ENCODE data around the gene POLN. TPM values are rescaled to one million over a fixed set of nuclear protein-coding genes. Genes with fewer than 3 reads are reported as not detected.
"Not testable (repeated sequence)": the region's sequence is repeated elsewhere in the genome, so short reads cannot be mapped to it uniquely, and the experiment has no call there.

The POLN gene
- total RNA-seq, 1 experiment from 2014 or later: 2.4 TPM

DNA sequence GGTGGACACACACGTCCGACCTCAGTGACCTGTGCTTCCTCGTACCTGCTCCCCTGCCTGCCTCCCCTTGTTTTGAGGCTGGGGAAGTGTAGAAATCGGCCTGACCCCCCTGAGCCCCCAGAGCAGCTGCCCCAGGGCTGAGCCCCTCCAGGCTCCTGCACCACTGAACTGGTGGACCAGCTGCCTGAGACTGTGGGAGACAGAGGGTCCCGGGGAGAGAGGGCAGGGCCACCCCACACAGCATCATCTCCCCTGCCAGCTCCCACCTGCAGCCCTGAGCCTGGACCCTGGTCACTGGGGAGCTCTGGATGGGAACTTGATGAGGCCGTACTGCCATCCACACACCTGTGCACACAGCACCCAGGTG, 197.8 kb downstream of the POLN start:
- no peaks in the 10 kb centered on the region for H3K36me3 ChIP-seq (replicated peaks; ENCODE audit: control insufficient read depth, insufficient read depth, low read length)
- no peak overlapping the region for H3K4me3 ChIP-seq (ENCODE audit: insufficient read depth, low read depth, low read length)
- H3K27me3 ChIP-seq (ENCODE audit: control insufficient read depth, insufficient read depth, low read length): peaks cover 37% of the 10 kb centered on the region
- DNase-seq: peak; percentile 31

DNA sequence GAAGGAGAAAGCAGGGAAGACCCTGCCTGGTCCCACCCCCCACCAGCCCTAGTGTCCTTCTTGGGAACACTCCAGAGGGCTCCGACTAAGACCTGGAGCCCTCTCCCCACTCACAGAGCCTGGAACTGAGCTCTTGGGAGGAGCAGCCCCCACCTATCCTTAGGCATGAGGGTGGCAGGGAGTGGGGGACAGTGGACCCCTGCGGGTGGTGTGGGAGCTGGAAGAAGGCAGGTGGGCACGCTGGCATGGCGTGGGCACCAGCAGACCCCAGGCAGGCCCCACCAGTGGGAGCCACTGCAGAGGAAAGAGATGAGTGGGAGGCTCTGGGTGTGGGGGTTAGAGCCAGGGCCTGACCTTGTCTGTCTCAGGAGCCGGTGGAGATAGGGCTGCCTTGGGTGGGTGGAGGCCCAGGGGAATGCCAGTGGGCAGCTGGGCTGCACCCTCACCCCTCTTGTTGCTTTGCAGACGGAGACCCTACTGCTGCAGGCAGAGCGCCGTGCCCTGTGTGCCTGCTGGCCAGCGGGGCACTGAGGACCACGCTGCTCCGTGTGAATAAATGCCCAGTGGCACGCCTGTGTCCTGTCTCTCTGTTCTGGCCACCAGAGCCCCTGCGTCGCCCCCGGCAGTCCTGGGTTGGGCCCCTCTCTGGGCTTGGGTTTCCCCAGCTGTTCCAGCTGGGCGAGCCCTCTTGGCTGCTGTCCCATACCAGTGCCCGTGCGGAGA, 198.4 kb downstream of the POLN start:
- H3K36me3 ChIP-seq (replicated peaks; ENCODE audit: control insufficient read depth, insufficient read depth, low read length): no peaks in the 10 kb centered on the region
- DNase-seq: peak; percentile 49
- peaks cover 42% of the 10 kb centered on the region for H3K27me3 ChIP-seq (ENCODE audit: control insufficient read depth, insufficient read depth, low read length)
- no peak overlapping the region for H3K4me3 ChIP-seq (ENCODE audit: insufficient read depth, low read depth, low read length)

- Histone ChIP-seq H3K36me3 (replicated peaks; ENCODE audit: control insufficient read depth, insufficient read depth, low read length) (no peaks in the 10 kb centered on the region), H3K4me3 (ENCODE audit: insufficient read depth, low read depth, low read length) (no peak overlapping the region; the same call in 1 of the 2 replicates), H3K27me3 (ENCODE audit: control insufficient read depth, insufficient read depth, low read length) (peaks cover 42% of the 10 kb centered on the region)
- DNase-seq: no peak
Measured at GRCh38 chr4:2042947-2043395, 198.9 kb downstream of the POLN start.

- peak; percentile 85 for DNase-seq
- Histone ChIP-seq H3K4me3 (ENCODE audit: insufficient read depth, low read depth, low read length) (peak overlapping the region; percentile 56), H3K27me3 (ENCODE audit: control insufficient read depth, insufficient read depth, low read length) (peaks cover 42% of the 10 kb centered on the region), H3K36me3 (replicated peaks; ENCODE audit: control insufficient read depth, insufficient read depth, low read length) (no peaks in the 10 kb centered on the region)
Measured at GRCh38 chr4:2042204-2042946, 199.5 kb downstream of the POLN start.

DNA sequence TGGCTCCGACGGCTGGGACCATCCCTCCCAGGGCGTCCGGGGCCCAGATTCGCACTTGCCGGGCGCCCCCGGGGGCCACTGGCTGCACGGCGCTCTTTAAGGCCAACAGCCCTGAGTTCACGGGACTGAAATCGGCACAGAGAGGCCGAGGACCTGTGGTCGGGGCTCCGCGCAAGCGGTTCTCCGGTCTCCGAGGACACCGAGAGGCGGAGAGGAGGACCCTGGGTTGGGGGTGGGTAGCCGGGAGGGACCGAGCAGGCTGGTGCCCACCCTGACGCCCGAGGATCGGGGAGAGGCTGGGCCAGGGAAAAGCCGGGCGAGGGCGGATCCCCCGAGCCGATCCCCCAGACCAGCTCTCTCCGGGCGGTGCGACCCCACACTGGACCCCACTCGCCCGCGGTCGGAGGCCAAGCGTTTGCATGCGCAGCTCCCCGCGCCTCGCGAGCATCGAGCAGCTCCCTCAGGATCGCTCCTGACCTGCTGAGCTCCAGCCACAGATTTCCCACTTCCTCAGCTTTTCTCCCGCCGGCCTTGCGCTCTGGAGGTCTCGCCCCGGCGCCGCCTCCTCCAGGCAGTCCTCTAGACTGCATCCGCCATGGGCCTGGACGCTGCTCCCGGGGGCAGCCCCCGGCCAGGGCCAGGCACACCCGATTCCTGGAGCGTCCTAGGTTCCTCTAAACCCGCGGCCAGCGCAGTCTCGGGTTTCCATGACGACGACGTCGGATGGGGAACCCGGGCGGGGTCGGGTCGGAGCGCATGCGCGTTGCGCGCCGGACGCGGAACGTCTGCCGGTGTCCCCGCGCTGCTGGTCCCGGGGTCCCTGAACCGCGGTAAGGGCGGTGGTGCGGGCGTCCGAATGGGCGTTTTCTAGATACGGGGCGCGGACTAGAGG, 200.4 kb downstream of the POLN start:
- Histone ChIP-seq H3K36me3 (replicated peaks; ENCODE audit: control insufficient read depth, insufficient read depth, low read length) (no peaks in the 10 kb centered on the region), H3K4me3 (ENCODE audit: insufficient read depth, low read depth, low read length) (peak overlapping the region; percentile 56), H3K27me3 (ENCODE audit: control insufficient read depth, insufficient read depth, low read length) (peaks cover 45% of the 10 kb centered on the region)
- DNase-seq: peak; percentile 99

- Histone ChIP-seq H3K4me3 (ENCODE audit: insufficient read depth, low read depth, low read length) (peak overlapping the region; percentile 56), H3K36me3 (replicated peaks; ENCODE audit: control insufficient read depth, insufficient read depth, low read length) (no peaks in the 10 kb centered on the region), H3K27me3 (ENCODE audit: control insufficient read depth, insufficient read depth, low read length) (peaks cover 50% of the 10 kb centered on the region)
- DNase-seq: peak; percentile 92
Measured at GRCh38 chr4:2040391-2041238, 201.3 kb downstream of the POLN start.

DNA sequence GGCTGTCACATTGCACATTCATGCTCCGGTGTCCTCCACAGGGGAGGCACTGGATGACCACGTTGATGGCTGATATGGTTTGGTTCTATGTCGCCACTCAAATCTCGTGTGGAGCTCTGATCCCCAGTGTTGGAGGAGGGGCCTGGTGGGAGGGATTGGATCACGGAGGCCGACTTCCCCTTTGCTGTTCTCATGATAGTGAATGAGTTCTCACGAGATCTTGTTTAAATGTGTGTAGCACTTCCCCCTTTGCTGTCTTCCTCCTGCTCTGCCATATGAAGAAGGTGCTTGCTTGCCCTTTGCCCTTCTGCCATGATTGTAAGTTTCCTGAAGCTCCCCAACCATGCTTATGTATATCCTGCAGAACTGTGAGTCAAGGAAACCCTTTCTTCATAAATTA, 205.1 kb downstream of the POLN start:
- Histone ChIP-seq H3K27me3 (ENCODE audit: control insufficient read depth, insufficient read depth, low read length) (peaks cover 39% of the 10 kb centered on the region), H3K4me3 (ENCODE audit: insufficient read depth, low read depth, low read length) (no peak overlapping the region), H3K36me3 (replicated peaks; ENCODE audit: control insufficient read depth, insufficient read depth, low read length) (no peaks in the 10 kb centered on the region)
- DNase-seq: no peak

DNA sequence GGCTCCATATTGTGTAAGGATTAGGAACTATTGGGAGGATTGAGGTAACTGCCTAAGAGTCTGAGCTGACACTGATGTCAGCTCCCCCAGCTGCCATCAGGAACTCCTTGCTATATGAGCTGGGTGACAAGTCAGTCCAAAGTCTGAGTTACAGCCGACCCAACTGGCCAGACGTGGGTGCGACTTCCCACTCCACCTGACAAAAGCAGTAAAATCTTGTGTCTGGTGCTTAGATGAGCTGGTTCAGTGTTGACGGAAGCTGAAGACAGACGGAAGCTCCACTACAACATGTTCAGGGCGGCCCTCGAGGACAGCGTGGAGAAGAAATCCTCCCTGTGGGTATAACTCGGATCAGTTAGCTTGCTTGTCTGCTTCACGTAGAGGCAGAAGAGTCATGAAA, 205.6 kb downstream of the POLN start:
- H3K27me3 ChIP-seq (ENCODE audit: control insufficient read depth, insufficient read depth, low read length): peaks cover 35% of the 10 kb centered on the region

DNA sequence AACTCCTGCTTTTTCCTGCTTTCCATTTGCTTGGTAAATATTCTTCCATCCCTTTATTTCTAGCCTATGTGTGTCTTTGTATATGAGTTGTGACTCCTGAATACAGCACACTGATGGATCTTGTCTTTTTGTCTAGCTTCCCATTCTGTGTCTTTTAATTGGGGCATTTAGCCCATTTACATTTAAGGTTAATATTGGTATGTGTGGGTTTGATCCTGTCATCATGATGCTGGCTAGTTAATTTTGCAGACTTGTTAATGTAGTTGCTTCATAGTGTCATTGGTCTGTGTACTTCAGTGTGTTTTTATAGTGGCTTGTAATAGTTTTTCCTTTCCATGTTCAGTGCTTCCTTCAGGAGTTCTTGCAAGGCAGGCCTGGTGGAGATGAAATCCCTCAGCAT, 210.8 kb downstream of the POLN start:
- not testable (repeated sequence) for H3K27me3 ChIP-seq (ENCODE audit: control insufficient read depth, insufficient read depth, low read length); H3K4me3 ChIP-seq (ENCODE audit: insufficient read depth, low read depth, low read length); H3K36me3 ChIP-seq (replicated peaks; ENCODE audit: control insufficient read depth, insufficient read depth, low read length); DNase-seq

More for the DNA sequence above, 205.6 kb downstream of the POLN start:
- no peak for DNase-seq
- Histone ChIP-seq H3K36me3 (replicated peaks; ENCODE audit: control insufficient read depth, insufficient read depth, low read length) (no peaks in the 10 kb centered on the region), H3K4me3 (ENCODE audit: insufficient read depth, low read depth, low read length) (no peak overlapping the region)

GRCh38 chr4:2027120-2027519, 214.8 kb downstream of the POLN start:
- not testable (repeated sequence) for DNase-seq; H3K27me3 ChIP-seq (ENCODE audit: control insufficient read depth, insufficient read depth, low read length); H3K36me3 ChIP-seq (replicated peaks; ENCODE audit: control insufficient read depth, insufficient read depth, low read length); H3K4me3 ChIP-seq (ENCODE audit: insufficient read depth, low read depth, low read length)

GRCh38 chr4:2025817-2026216, 216.1 kb downstream of the POLN start:
- H3K27me3 ChIP-seq (ENCODE audit: control insufficient read depth, insufficient read depth, low read length): no peaks in the 10 kb centered on the region
- DNase-seq: no peak
- no peaks in the 10 kb centered on the region for H3K36me3 ChIP-seq (replicated peaks; ENCODE audit: control insufficient read depth, insufficient read depth, low read length)
- no peak overlapping the region for H3K4me3 ChIP-seq (ENCODE audit: insufficient read depth, low read depth, low read length)

- no peaks in the 10 kb centered on the region for H3K36me3 ChIP-seq (replicated peaks; ENCODE audit: control insufficient read depth, insufficient read depth, low read length)
- no peak for DNase-seq
Measured at GRCh38 chr4:2024683-2025082, 217.2 kb downstream of the POLN start.

More at GRCh38 chr4:2024683-2025082, 217.2 kb downstream of the POLN start:
- no peak overlapping the region for H3K4me3 ChIP-seq (ENCODE audit: insufficient read depth, low read depth, low read length)
- no peaks in the 10 kb centered on the region for H3K27me3 ChIP-seq (ENCODE audit: control insufficient read depth, insufficient read depth, low read length)

Measured in H7 (cell line).